HG03432 (cell line): ENCODE measurements around the gene SSTR5.

Source experiments
- ATAC-seq: cut with Tn5 transposase; IDR thresholded peaks from one replicate; pipeline ENCODE4 v1.9.1; 2021; ENCODE audit warnings: mild to moderate bottlenecking, moderate library complexity; ENCODE audit not compliant: unreplicated experiment

The SSTR5 gene

GRCh38 chr16:1054660-1055556, 17.6 kb upstream of the SSTR5 start:
- ATAC-seq = no peak

GRCh38 chr16:1055557-1055924, 17.0 kb upstream of the SSTR5 start:
- no peak for ATAC-seq

- ATAC-seq = no peak
Observed at GRCh38 chr16:1056196-1056595, 16.4 kb upstream of the SSTR5 start.

DNA sequence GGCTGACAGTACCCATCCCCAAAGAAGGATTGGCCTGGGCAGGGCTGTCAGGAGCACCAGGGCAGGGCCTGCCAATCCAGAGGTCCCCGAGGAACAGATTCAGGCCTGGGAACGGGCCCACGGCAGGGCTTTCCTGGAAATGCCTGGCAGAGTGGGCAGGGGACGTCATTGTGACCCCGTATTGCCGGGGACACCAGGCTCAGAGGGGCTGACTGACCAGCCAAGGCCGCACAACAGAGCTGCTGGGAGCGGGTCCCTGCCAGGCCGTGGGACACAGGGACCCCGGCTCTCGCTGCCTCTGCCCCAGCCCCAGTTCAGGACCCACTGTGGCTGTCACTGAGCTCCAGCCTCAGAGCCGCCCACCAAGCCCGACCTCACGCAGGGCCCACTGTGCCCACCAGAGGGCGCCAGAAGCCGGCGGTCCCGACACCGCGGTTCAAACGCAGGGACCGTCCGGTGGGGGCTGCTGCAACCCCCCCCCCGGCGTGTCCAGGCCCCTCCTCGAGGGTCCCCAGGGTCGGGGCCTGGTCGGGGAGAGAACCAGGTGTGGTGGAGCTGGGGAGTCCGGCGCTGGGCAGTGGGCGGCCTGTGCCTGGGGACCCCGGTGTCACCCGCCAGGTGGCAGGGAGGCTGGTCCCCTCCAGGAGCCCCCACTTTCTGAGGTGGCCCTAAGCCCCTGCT, 15.2 kb upstream of the SSTR5 start:
- no peak for ATAC-seq

DNA sequence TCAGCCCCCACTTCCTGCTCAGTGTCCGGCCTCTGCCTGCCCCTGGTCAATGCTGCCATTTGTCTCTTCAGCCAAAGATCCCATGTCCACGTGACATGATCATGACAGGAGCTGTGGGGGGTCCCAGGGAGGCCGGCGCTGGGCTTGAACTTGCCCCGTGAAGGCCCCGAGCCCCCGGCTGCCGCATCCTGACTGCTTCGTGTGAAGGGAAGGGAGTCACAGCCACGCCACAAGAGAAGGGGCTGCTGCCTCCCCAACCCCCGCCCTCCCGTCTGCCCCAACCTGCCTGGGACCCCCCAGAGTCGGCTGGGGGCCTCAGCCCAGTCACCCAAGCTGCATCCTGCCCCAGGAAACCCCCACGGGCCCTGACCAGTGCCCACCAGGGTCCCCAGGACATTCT, 14.3 kb upstream of the SSTR5 start:
- ATAC-seq = no peak

GRCh38 chr16:1059310-1059709, 13.2 kb upstream of the SSTR5 start:
- no peak for ATAC-seq

DNA sequence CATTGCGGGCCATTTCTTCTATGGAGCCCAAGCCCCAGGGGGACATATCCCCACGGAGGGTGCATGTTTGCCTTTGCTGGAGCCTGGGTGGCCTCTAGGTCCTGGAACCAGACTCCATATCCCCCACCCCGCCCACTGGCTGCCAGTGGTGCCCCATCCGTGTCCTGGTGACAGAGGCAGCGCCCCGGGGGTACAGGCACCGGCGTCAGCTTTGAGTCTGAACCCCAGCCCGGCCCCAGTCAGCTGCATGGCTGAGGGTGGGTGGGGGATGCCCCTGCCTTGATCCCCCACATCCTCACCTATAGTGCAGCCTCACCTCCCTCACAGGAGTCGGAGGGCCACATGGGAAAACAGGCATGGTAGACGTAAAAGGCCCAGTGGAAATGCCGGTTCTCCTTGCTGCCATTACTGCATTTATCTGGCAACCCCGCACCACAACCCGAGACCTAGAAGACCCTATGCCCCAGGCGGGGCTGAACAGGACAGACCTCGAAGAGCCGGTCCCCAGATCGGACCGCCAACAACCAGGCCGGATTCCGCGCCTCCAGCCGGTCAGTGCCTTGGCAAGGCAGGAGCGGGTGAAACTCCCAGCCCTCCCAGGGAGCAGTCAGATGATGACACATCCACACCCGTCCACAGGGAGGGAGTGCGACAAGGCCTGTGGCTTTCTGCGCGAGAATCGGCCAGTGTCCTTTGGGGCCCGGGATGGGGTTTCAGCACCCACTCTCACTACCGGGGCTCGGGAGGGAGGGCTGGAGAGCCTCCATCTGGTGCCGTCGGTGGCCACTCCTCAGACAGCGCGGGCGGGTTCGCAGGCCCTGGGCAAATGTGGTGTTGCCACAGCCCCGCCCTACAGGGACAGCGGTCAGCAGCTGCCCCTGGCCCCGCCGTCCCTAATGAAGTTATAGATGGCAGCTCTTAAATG, 11.9 kb upstream of the SSTR5 start:
- ATAC-seq = no peak

GRCh38 chr16:1061769-1062505, 10.6 kb upstream of the SSTR5 start:
- no peak for ATAC-seq

- no peak for ATAC-seq
Observed at GRCh38 chr16:1062895-1063294, 9.7 kb upstream of the SSTR5 start.

DNA sequence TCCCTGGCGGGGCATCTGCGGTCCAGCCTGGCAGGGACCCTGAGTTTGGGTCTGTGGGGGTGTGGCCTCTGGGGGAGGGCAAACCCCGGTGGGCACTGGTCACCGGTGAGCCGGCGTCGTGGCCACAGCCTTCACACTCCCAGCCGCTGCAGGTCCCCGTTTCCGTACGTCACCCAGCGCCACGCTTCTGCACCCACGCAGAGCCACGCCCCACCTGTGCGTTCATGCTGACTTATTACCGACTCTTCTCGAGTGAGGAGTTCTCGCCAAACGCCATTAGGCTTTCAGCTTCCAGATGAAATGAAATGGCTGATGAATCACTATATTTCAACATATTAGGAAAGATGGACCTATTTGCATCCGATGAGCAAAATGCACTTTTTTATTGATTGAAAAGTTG, 8.8 kb upstream of the SSTR5 start:
- no peak for ATAC-seq

GRCh38 chr16:1065469-1066128, 6.9 kb upstream of the SSTR5 start:
- ATAC-seq = no peak

DNA sequence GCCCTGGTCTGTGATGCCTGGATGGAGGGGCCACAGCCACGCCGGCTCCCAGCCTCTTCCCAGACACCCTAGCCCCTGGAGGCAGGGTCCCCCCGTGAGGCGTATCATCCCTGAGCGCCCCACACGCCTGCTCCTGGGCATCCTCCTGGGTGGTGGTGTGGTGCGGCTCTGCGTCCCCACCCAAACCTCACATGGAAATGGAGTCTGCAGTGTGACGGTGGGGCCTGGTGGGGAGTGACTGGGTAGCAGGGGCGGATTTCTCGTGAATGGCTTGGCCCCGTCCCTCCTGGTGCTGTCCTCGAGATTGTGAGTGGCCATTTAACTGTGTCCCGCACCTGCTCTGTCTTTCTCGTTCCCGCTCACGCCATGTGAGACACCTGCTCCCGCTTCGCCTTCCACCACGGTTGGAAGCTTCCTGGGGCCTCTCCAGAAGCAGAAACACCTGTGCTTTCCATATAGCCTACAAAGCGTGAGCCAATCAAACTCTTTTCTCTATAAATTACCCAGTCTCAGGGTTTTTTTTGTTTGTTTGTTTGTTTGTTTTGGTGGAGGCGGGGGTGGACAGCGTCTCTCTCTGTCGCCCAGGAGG, 5.9 kb upstream of the SSTR5 start:
- no peak for ATAC-seq

GRCh38 chr16:1067629-1068028, 4.9 kb upstream of the SSTR5 start:
- ATAC-seq = no peak

- ATAC-seq = no peak
Observed at GRCh38 chr16:1068451-1068850, 4.1 kb upstream of the SSTR5 start.

GRCh38 chr16:1069154-1069553, 3.4 kb upstream of the SSTR5 start:
- no peak for ATAC-seq

- ATAC-seq = no peak
Observed at GRCh38 chr16:1070084-1070863, 2.3 kb upstream of the SSTR5 start.

DNA sequence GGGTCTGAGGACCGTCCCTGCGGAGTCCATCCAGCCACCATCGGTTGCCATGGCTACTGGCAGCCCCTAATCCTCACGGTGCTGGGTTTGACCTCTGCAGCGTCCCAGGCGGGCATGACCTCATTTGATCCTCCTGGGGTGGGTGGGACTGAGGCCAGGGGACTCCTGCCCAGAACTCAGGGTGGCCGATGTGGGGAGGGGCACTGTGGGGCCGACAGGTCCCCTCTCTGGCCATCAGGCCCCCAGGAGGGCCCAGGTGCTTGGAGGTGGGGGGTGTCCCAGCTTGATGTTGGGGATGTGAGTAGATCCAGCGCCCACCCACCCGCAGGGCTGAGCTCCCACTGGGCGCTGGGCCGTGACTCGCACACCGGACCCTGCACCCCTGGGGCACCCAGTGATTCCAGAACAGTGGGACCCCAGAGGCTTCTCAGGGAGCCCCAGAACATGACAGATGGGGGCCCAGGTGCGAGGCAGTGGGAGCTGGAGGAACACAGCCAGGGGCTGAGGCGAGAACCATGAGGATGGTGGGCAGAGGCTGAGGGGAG, 1.6 kb upstream of the SSTR5 start:
- ATAC-seq = no peak

DNA sequence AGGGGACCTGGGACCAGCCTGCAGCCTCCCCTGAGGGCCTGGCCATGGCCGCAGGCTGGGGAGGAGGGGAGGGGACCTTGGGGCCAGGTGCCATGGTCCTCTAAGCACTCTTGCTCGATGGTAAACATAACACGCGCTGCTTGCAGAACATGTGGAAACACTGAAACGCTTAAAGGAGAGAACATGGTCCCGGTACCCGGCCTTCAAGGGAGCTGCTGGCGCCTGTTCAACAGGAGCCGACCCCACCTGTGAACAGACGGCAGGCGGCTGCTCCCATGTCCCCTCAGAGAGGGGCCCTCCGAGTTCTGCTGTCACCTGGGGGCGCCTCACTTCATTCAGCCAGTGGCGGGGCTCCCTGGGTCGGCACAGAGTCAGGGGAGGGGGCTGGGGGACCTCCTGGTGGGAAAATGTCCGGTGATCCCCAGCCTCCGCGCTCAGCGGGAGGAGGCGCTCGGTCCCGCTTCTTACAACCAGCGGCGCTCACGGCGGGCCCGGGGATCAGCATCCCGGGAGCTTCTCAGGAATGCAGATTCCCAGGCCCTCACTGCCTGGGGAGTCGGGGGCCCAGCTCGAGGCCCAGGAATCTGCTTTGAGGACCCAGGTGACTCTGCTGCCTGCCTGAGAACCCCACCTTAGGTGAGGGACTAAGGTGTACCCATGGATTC, 854 bp upstream of the SSTR5 start:
- ATAC-seq = no peak
